Measurements from ENCODE around the gene BCKDHA. TPM values are rescaled to one million over a fixed set of nuclear protein-coding genes. Genes with fewer than 3 reads are reported as not detected.

Gene BCKDHA
- total RNA-seq, 1 experiment from 2014 or later: 17.7 TPM

DNA sequence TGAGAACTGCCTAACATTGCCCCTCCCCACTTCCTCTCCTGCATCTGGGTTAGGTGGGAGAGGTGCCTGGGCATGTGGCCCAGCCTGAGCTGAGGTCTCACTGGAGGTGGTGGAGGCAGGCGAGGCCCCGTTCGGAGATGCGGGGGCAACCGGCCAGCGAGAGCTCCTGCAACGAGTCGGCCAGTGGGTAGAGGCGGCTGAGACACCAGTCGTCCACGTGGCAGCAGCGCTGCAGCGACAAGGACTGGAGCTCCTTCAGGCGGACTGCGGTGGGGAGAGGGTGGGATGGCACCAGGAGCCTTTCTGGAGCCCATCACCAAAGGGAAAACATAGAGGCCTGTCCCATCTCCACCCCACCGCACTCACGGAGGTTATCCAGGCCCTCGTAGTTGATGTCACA lies 35.6 kb downstream of the BCKDHA start:
- Histone ChIP-seq H3K4me1 (ENCODE audit: control insufficient read depth in 1 of 2, insufficient read depth in 2 of 2, low read length in 2 of 2) (no peaks in the 10 kb centered on the region; a peak in 1 of 4 replicates), H3K4me3 (replicated peaks in 1 of 2; ENCODE audit: low read depth in 1 of 2, low read length in 2 of 2) (no peak overlapping the region), H4K20me1 (ENCODE audit: insufficient read depth) (no peaks in the 10 kb centered on the region), H3K27me3 (ENCODE audit: insufficient read depth, low read length) (no peaks in the 10 kb centered on the region), H3K79me2 (ENCODE audit: insufficient read depth, low read length) (peaks cover 7% of the 10 kb centered on the region; the same call in 1 of the 2 replicates), H3K9me3 (ENCODE audit: control insufficient read depth in 1 of 2, insufficient read depth in 1 of 2, low read depth in 1 of 2, low read length in 2 of 2) (no peaks in the 10 kb centered on the region), H3K36me3 (ENCODE audit: control insufficient read depth in 1 of 2, insufficient read depth in 2 of 2, low read length in 2 of 2) (peaks cover 0 to 18% of the 10 kb centered on the region in 2 experiments; a peak in 3 of 4 replicates), H2AFZ (ENCODE audit: low read depth, low read length, poor library complexity, severe bottlenecking) (no peak overlapping the region), H3K4me2 (ENCODE audit: low read length) (no peak overlapping the region), H3K27ac (ENCODE audit: low read depth, low read length) (no peak overlapping the region), H3K9ac (ENCODE audit: low read length) (no peak overlapping the region), H3K9me2 (ENCODE audit: insufficient read depth) (no peaks in the 10 kb centered on the region)
- CTCF ChIA-PET: no interaction called here
- TF ChIP-seq ELF1 (IDR thresholded peaks at IDR 0.05; ENCODE audit: borderline replicate concordance, low read depth) (no peak), FOSL1 (IDR thresholded peaks at IDR 0.05; ENCODE audit: low read depth) (no peak), TCF7L2 (IDR thresholded peaks at IDR 0.05; ENCODE audit: borderline replicate concordance, extremely low read depth, insufficient read depth, insufficient read length) (no peak), RAD21 (IDR thresholded peaks at IDR 0.05; ENCODE audit: low read depth) (no peak), CEBPB (IDR thresholded peaks at IDR 0.05; ENCODE audit: low read depth) (no peak), ZNF274 (IDR thresholded peaks at IDR 0.05; ENCODE audit: low read depth, low read length) (no peak), ZFX (IDR thresholded peaks at IDR 0.05) (no peak), SIN3A (IDR thresholded peaks at IDR 0.05; ENCODE audit: low read depth) (no peak), SP1 (IDR thresholded peaks at IDR 0.05; ENCODE audit: low read depth) (no peak), YY1 (IDR thresholded peaks at IDR 0.05; ENCODE audit: extremely low read depth, insufficient replicate concordance, low read depth, low read length) (no peak)
- TF ChIP-seq, protein P1, sequence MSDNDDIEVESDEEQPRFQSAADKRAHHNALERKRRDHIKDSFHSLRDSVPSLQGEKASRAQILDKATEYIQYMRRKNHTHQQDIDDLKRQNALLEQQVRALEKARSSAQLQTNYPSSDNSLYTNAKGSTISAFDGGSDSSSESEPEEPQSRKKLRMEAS (IDR thresholded peaks at IDR 0.05): no peak
- TF ChIP-seq, protein P2, sequence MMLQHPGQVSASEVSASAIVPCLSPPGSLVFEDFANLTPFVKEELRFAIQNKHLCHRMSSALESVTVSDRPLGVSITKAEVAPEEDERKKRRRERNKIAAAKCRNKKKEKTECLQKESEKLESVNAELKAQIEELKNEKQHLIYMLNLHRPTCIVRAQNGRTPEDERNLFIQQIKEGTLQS (IDR thresholded peaks at IDR 0.05): no peak
- TF ChIP-seq, protein P3, sequence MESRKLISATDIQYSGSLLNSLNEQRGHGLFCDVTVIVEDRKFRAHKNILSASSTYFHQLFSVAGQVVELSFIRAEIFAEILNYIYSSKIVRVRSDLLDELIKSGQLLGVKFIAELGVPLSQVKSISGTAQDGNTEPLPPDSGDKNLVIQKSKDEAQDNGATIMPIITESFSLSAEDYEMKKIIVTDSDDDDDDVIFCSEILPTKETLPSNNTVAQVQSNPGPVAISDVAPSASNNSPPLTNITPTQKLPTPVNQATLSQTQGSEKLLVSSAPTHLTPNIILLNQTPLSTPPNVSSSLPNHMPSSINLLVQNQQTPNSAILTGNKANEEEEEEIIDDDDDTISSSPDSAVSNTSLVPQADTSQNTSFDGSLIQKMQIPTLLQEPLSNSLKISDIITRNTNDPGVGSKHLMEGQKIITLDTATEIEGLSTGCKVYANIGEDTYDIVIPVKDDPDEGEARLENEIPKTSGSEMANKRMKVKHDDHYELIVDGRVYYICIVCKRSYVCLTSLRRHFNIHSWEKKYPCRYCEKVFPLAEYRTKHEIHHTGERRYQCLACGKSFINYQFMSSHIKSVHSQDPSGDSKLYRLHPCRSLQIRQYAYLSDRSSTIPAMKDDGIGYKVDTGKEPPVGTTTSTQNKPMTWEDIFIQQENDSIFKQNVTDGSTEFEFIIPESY (IDR thresholded peaks at IDR 0.05; ENCODE audit: extremely low read depth, insufficient replicate concordance, low read length): no peak
- intact Hi-C loops (cut with micrococcal nuclease): no loop called here
- ATAC-seq (no peak), DNase-seq (ENCODE audit: low read depth, low spot score) (no peak)
- RAD21 ChIA-PET (ENCODE audit: low non-redundant PET in 1 of 2, low total read pairs in 2 of 2, uncharacterized antibody in 2 of 2, unreplicated experiment in 2 of 2): no interaction called here
- no TSS peak for BruUV-seq (replicated peaks)
- POLR2A ChIA-PET: no interaction called here

All from HCT116 (cell line).